ENCODE results near the gene SIK1.
"Not testable (repeated sequence)": the region's sequence is repeated elsewhere in the genome, so short reads cannot be mapped to it uniquely, and the experiment has no call there.

Gene SIK1

DNA sequence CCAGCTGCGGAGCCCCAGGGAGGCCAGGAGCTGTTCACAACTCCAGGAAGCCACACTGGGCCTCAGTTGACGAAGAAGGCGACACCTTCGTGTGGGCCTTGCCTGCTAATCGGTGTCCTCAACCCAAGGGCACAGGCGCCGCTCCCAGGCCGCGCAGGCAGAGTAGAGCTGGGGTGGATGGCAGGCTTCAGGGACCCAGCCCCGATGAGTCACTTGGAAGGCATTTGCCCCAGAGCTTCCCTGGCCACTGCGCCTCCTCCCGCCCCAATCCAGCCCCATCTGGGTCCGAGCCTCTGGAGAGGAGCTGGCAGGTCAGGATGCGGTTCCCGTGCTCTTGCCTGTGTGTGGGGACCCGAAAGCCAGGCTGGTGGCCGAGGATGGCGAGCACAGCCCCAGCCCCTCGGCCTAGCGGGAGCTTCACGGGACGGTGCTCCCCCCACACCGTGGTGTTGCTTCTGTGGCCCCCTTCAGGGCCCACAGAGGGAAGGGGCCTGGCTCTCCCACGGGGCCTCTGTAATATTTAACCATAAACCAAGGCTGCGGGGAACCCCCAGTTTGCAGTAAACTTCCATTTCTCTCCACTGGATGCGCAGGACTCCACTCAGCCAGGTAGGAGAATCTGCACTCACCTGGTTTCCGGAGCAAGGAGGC lies 30.0 kb downstream of the SIK1 start:
- H3K27ac ChIP-seq (ENCODE audit: low read depth, low read length); H3K4me3 ChIP-seq (ENCODE audit: low read depth in 1 of 5, low read length in 5 of 5); H3K9me3 ChIP-seq (ENCODE audit: control insufficient read depth in 5 of 5, low read length in 5 of 5); H3K36me3 ChIP-seq (ENCODE audit: control insufficient read depth in 5 of 5, insufficient read depth in 5 of 5, low read length in 5 of 5); H3K9ac ChIP-seq (ENCODE audit: low read length in 5 of 5); H3K27me3 ChIP-seq (ENCODE audit: control insufficient read depth in 5 of 5, insufficient read depth in 4 of 5, low read length in 5 of 5); H3K4me1 ChIP-seq (ENCODE audit: control insufficient read depth in 5 of 5, insufficient read depth in 5 of 5, low read length in 5 of 5): not testable (repeated sequence)

DNA sequence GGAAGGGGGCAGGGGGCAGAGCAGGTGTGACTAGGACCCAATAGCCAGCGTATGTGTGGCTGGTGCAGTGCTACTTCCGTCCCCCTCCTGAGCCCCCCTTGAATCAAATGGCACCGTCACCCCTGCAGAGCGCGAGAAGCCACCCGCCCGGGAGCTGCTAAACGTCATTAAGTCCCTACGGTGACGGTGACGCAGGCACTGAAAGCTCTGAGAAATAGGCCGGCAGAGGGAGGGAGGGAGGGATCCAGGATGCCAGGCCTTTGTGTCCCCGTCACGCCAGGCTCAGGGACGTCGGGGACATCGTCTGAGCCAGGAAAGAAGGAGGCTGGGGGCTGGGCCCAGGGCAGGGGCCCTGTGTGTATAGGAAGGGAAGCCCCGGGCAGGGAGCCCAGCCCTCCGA lies 43.6 kb downstream of the SIK1 start:
- not testable (repeated sequence) for H3K9ac ChIP-seq (ENCODE audit: low read length in 5 of 5); H3K27me3 ChIP-seq (ENCODE audit: control insufficient read depth in 5 of 5, insufficient read depth in 4 of 5, low read length in 5 of 5); H3K4me1 ChIP-seq (ENCODE audit: control insufficient read depth in 5 of 5, insufficient read depth in 5 of 5, low read length in 5 of 5); H3K4me3 ChIP-seq (ENCODE audit: low read depth in 1 of 5, low read length in 5 of 5); H3K27ac ChIP-seq (ENCODE audit: low read depth, low read length); H3K9me3 ChIP-seq (ENCODE audit: control insufficient read depth in 5 of 5, low read length in 5 of 5); H3K36me3 ChIP-seq (ENCODE audit: control insufficient read depth in 5 of 5, insufficient read depth in 5 of 5, low read length in 5 of 5)

DNA sequence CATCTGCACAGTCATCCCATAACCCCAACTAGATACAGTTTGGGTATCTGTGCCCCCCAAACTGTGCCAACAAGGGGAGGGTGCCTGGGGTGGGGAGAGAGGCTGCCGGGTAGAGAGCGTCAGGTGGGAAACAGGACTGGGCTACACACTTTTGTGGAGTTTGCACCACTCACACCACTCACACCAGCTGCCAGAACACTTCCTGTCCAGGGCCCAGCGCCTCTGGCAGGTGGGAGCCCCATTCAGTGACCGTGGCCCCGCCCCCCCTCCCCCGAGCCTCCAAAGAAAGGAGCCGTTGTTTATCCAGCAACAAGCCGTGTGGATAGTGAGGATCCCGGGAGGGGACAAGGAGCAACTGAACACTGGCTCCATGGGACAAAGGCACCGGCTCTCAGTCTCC lies 44.0 kb downstream of the SIK1 start:
- not testable (repeated sequence) for H3K36me3 ChIP-seq (ENCODE audit: control insufficient read depth in 5 of 5, insufficient read depth in 5 of 5, low read length in 5 of 5); H3K27me3 ChIP-seq (ENCODE audit: control insufficient read depth in 5 of 5, insufficient read depth in 4 of 5, low read length in 5 of 5); H3K4me1 ChIP-seq (ENCODE audit: control insufficient read depth in 5 of 5, insufficient read depth in 5 of 5, low read length in 5 of 5); H3K4me3 ChIP-seq (ENCODE audit: low read depth in 1 of 5, low read length in 5 of 5); H3K9ac ChIP-seq (ENCODE audit: low read length in 5 of 5); H3K9me3 ChIP-seq (ENCODE audit: control insufficient read depth in 5 of 5, low read length in 5 of 5); H3K27ac ChIP-seq (ENCODE audit: low read depth, low read length)

DNA sequence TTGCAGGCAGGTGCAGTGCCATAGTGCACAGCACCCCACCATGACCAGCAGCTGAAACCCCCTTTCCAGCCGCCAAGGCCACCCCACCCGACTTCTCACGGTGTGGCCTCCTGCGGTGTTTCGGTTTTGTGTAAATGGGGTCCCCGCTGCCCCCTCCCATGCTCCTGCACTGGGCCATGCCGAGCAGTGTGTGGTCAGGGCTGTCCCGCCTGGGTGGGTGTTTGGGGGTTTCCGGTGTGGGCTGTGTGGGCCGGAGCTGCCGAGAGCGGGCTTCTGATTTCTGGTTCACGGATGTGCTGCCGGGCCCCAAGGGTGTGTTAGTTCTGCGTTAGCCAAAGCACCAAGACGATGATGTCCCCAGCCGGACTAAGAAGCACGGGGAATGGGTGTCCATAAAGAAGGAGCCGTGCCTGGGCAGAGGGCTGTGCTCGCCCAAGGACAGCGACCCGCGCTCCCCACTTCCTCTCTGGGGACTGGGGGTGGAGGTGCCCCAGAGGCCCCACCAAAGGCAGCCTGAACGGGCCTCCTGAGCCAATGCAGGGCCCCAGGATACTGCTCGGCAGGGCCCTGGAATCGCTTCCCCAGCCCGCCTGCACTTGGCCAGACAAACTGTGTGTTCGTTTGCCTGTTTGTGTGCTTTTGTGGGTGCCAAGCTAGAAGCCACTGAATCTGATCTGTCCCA lies 45.9 kb downstream of the SIK1 start:
- H3K36me3 ChIP-seq (ENCODE audit: control insufficient read depth in 5 of 5, insufficient read depth in 5 of 5, low read length in 5 of 5); H3K4me1 ChIP-seq (ENCODE audit: control insufficient read depth in 5 of 5, insufficient read depth in 5 of 5, low read length in 5 of 5); H3K27ac ChIP-seq (ENCODE audit: low read depth, low read length); H3K9ac ChIP-seq (ENCODE audit: low read length in 5 of 5); H3K4me3 ChIP-seq (ENCODE audit: low read depth in 1 of 5, low read length in 5 of 5); H3K9me3 ChIP-seq (ENCODE audit: control insufficient read depth in 5 of 5, low read length in 5 of 5); H3K27me3 ChIP-seq (ENCODE audit: control insufficient read depth in 5 of 5, insufficient read depth in 4 of 5, low read length in 5 of 5): not testable (repeated sequence)

DNA sequence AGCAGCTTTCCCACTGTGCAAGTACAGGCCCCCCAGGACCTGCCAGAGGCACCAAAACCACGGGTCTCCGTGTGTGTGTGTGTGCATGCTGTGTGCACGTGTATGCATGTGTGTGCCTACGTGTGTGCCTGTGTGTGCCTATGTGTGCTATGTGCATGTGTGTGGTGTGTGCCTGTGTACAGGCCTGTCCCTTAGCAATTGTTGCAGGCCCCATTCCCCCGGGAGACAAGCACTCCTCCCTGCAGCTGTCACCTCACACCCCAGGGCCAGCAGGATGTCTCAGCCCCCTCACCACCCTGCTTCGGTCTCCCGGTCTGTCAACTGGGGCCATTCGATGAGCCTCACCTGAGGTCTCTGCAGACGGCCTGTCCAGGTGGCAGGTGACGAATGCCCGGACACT lies 46.6 kb downstream of the SIK1 start:
- not testable (repeated sequence) for H3K27ac ChIP-seq (ENCODE audit: low read depth, low read length); H3K4me1 ChIP-seq (ENCODE audit: control insufficient read depth in 5 of 5, insufficient read depth in 5 of 5, low read length in 5 of 5); H3K9ac ChIP-seq (ENCODE audit: low read length in 5 of 5); H3K27me3 ChIP-seq (ENCODE audit: control insufficient read depth in 5 of 5, insufficient read depth in 4 of 5, low read length in 5 of 5); H3K36me3 ChIP-seq (ENCODE audit: control insufficient read depth in 5 of 5, insufficient read depth in 5 of 5, low read length in 5 of 5); H3K9me3 ChIP-seq (ENCODE audit: control insufficient read depth in 5 of 5, low read length in 5 of 5); H3K4me3 ChIP-seq (ENCODE audit: low read depth in 1 of 5, low read length in 5 of 5)

DNA sequence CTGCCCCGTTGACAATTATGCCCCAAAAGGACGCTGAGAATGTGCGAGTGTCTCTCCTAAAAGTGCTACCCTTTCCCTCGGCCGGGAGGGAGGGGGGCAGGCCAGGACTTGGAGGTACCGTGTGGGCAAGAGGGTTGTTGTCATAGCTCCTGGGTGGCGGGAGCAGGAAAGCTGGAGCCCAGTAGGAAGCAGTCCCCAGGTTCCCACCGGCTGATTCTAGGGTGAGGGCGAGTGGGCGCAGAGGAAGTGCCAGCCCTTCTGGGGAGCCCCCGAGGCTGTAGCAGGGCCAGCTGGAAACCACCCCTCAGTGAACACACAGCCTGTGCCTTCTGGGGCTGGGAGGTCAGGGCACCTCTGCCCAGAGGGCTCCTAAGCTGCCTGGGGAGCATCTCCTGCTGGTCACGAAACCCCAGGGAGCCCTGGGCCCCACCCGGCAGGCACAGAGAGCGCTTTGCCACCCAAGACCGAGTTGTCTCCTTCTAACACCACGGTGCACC lies 47.3 kb downstream of the SIK1 start:
- not testable (repeated sequence) for H3K4me3 ChIP-seq (ENCODE audit: low read depth in 1 of 5, low read length in 5 of 5); H3K4me1 ChIP-seq (ENCODE audit: control insufficient read depth in 5 of 5, insufficient read depth in 5 of 5, low read length in 5 of 5); H3K9me3 ChIP-seq (ENCODE audit: control insufficient read depth in 5 of 5, low read length in 5 of 5); H3K27me3 ChIP-seq (ENCODE audit: control insufficient read depth in 5 of 5, insufficient read depth in 4 of 5, low read length in 5 of 5); H3K9ac ChIP-seq (ENCODE audit: low read length in 5 of 5); H3K36me3 ChIP-seq (ENCODE audit: control insufficient read depth in 5 of 5, insufficient read depth in 5 of 5, low read length in 5 of 5); H3K27ac ChIP-seq (ENCODE audit: low read depth, low read length)

DNA sequence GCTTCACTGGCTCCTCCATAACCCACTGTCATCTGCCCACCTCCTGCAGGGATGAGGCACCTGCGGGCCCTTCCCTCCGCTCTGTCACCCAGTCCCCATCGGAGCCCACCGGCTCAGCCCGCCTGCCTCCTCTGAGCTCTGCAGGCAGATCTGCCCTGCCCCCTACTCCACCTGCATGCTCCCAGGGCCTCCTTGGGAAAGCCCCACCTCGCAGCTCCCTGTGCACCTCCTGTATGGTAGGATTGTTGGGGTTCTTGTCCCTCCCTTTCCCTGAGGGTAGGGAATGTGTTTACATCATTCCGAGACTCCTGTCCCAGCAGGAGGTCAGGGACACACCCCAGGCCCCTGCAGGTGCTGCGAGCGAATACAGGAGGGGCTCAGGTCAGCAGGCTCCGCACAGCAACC lies 50.5 kb downstream of the SIK1 start:
- no peaks in the 10 kb centered on the region for H3K9me3 ChIP-seq (ENCODE audit: control insufficient read depth in 5 of 5, low read length in 5 of 5)
- no peaks in the 10 kb centered on the region for H3K27me3 ChIP-seq (ENCODE audit: control insufficient read depth in 5 of 5, insufficient read depth in 4 of 5, low read length in 5 of 5)
- H3K27ac ChIP-seq (ENCODE audit: low read depth, low read length): no peak overlapping the region
- no peak overlapping the region for H3K9ac ChIP-seq (ENCODE audit: low read length in 5 of 5)
- no peaks in the 10 kb centered on the region for H3K36me3 ChIP-seq (ENCODE audit: control insufficient read depth in 5 of 5, insufficient read depth in 5 of 5, low read length in 5 of 5)
- H3K4me1 ChIP-seq (ENCODE audit: control insufficient read depth in 5 of 5, insufficient read depth in 5 of 5, low read length in 5 of 5): no peaks in the 10 kb centered on the region
- no peak overlapping the region for H3K4me3 ChIP-seq (ENCODE audit: low read depth in 1 of 5, low read length in 5 of 5)

DNA sequence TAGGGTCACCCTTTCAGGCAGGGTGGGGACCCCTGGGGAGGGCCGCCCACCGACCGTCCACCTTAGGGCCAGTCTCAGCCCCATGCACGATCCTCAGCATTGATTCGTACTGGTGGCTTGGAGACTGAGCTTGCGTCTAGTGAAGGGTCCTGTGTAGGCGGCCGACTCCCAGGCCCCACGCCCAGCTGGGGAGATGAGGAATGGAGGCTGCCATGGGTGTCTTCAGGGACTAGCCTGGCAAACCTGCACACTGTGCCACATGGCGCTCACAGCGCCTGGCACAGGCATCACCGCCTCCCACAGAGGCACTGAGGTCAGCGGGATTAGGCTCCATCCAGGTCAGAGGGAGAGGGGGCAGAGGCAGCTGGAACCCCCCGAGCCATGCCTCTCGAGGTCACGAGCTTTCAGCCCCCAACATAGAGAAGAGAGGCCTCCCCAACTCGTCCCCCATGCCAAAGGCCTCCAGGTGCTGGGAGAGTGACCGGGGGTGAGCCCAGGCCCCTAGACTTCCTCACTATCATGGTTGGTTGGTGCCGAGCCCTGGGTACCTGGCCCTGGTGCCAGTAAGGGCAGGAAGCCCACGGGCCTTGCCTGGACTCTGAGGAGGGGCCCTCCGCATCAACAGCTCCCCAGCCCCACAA lies 51.0 kb downstream of the SIK1 start:
- Histone ChIP-seq H3K4me3 (ENCODE audit: low read depth in 1 of 5, low read length in 5 of 5) (no peak overlapping the region), H3K36me3 (ENCODE audit: control insufficient read depth in 5 of 5, insufficient read depth in 5 of 5, low read length in 5 of 5) (no peaks in the 10 kb centered on the region), H3K4me1 (ENCODE audit: control insufficient read depth in 5 of 5, insufficient read depth in 5 of 5, low read length in 5 of 5) (no peaks in the 10 kb centered on the region), H3K9ac (ENCODE audit: low read length in 5 of 5) (no peak overlapping the region), H3K27me3 (ENCODE audit: control insufficient read depth in 5 of 5, insufficient read depth in 4 of 5, low read length in 5 of 5) (no peaks in the 10 kb centered on the region), H3K27ac (ENCODE audit: low read depth, low read length) (no peak overlapping the region), H3K9me3 (ENCODE audit: control insufficient read depth in 5 of 5, low read length in 5 of 5) (no peaks in the 10 kb centered on the region)

DNA sequence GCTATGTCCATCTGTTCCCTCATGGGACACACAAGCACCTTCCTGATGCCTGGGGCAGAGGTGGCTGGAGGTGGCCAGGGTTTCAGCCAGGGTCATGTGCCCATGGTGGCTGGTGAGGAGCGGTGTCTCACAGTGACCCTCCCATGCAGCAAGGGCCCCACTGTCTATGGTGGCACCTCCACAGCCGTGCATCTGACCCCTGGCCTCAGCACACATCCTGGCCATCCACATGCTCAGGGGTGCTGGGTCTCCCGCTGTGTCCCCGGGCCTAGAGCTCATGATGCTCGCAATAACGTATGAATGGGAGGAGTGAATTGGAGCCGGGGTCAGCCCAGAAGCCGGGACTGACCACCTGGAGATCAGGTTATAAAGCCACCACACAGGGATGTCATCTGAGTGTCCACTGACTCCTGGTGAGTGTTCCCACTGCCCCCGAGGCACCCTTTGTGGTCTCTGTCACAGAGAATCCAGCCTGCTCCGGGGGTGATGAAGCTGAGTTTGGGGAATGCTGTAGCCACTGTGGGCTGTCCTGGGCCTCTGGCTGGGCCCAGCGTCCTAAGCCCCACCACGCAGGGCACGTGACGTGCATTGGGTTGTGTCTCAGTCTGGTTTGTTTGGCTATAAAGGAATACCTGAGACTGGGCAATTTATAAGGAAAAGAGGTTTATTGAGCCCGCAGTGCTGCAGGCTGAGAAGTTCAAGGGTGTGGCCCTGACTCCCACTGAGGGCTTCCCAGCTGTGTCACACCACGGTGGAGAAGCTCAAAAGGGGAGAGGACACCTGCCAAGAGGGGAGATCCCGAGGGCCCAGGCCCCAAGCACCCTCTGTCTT lies 51.7 kb downstream of the SIK1 start:
- Histone ChIP-seq H3K9ac (ENCODE audit: low read length in 5 of 5) (no peak overlapping the region), H3K27ac (ENCODE audit: low read depth, low read length) (no peak overlapping the region), H3K27me3 (ENCODE audit: control insufficient read depth in 5 of 5, insufficient read depth in 4 of 5, low read length in 5 of 5) (peaks cover 0 to 4% (median 3%) of the 10 kb centered on the region in 5 donors), H3K9me3 (ENCODE audit: control insufficient read depth in 5 of 5, low read length in 5 of 5) (no peaks in the 10 kb centered on the region), H3K36me3 (ENCODE audit: control insufficient read depth in 5 of 5, insufficient read depth in 5 of 5, low read length in 5 of 5) (no peaks in the 10 kb centered on the region), H3K4me1 (ENCODE audit: control insufficient read depth in 5 of 5, insufficient read depth in 5 of 5, low read length in 5 of 5) (no peaks in the 10 kb centered on the region), H3K4me3 (ENCODE audit: low read depth in 1 of 5, low read length in 5 of 5) (no peak overlapping the region)
